Cortex of kidney (tissue), 1 donor: Measurements from ENCODE around the gene ARMH2.
"Not testable (repeated sequence)": the region's sequence is repeated elsewhere in the genome, so short reads cannot be mapped to it uniquely, and the experiment has no call there.

ENCODE experiments used
- DNase-seq: peaks from one replicate; lab custom pipeline; 2025; lab: John Stamatoyannopoulos, UW

The ARMH2 gene

DNA sequence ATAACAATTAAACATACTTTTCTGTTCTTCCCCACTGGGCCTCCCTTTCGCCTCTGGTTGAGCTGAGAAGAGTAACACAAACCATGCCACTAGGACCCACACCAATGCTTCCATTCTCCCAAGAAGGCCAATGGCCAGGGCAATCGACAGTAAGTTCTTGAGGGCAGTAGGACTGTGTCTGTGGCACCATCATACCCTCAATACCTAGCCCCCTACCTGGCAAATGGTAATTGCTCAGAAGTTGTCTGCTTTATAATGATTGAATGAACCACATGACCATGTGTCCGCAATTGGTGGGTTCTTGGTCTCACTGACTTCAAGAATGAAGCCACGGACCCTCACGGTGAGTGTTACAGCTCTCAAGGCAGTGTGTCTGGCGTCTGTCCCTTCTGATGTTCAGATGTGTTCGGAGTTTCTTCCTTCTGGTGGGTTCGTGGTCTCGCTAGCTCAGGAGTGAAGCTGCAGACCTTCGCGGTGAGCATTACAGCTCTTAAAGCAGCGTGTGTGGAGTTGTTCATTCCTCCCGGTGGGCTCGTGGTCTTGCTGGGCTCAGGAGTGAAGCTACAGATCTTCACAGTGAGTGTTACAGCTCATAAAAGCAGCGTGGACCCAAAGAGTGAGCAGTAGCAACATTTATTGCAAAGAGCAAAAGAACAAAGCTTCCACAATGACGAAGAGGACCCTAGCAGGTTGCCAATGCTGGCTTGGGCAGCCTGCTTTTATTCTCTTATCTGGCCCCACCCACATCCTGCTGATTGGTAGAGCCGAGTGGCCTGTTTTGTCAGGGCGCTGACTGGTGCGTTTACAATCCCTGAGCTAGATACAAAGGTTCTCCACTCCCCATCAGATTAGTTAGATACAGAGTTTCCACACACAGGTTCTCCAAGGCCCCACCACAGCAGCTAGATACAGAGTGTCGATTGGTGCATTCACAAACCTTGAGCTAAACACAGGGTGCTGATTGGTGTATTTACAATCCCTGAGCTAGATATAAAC lies 33.6 kb downstream of the ARMH2 start:
- DNase-seq: not testable (repeated sequence)

- DNase-seq: no peak
Measured at GRCh38 chr6:24763578-24763977, 35.1 kb downstream of the ARMH2 start.

GRCh38 chr6:24761851-24762250 lies 36.9 kb downstream of the ARMH2 start:
- DNase-seq: no peak

DNA sequence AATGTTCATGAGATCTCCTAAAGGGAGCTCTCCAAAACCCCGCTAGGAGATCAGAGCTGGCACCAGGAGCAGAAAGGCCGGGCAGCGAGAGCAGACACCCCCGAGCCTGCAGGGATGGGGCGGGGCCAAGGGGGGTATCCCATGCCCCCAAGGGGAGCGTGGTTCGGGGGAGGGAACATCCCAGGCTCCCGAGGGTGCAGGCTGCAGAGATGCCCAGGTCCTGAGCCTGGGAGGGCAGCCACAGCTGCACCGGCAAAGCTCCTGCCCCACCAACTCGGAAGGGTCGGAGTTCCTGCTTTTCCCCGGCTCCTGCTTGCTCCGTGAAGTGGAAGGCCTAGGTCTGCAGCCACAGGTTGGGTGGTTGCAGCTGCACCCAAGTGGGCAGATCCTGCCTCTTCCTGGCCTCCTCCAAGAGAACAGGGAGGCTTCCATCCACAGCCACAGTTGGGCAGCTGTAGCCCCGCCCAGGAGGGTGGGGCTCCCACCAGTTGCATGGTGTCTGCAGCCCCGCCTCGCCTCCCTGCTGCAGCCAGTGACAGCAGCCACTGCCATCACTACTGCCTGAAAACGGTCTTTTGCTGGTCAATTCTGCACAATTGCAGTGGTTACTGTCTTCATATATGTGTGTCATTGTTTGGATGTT lies 37.4 kb downstream of the ARMH2 start:
- DNase-seq: no peak

- DNase-seq: no peak
Measured at GRCh38 chr6:24760210-24760609, 38.5 kb downstream of the ARMH2 start.

DNA sequence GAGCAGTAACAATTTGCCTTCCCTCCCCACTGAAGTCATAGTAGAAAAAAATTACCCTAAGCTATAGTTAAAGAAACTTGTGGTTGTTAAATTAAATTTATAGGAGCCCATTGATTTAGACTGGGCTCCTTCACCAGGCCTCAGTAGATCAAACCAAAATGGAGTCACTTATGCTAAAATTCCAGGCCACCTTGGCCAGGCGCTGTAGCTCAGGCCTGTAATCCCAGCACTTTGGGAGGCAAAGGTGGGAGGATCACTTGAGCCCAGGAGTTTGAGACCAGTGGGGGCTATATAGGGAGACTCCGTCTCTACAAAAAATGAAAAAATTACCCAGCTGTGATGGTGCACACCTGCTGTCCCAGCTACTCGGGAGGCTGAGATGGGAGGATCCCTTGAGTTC lies 39.0 kb downstream of the ARMH2 start:
- DNase-seq: no peak

DNA sequence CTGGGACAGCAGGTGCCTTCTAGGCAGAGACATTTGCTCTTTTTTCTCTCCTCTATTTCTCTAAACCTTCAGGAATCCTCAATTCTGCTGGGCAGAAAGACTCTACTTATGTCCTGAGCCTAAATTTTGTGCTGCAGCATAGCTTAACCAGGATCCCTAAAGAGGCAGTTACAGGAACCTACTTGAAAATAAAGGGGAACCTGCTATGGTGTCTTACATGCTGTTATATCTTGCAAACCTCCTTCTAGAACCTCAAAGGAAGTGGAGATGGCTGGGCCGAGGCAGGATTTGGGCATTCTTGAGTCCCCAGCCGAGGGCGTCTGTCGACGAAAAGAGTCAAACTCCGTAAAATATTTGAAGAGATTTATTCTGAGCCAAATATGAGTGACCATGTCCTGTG lies 41.1 kb downstream of the ARMH2 start:
- DNase-seq: no peak

- DNase-seq: no peak
Measured at GRCh38 chr6:24755279-24755678, 43.4 kb downstream of the ARMH2 start.

- not testable (repeated sequence) for DNase-seq
Measured at GRCh38 chr6:24754378-24754777, 44.3 kb downstream of the ARMH2 start.

DNA sequence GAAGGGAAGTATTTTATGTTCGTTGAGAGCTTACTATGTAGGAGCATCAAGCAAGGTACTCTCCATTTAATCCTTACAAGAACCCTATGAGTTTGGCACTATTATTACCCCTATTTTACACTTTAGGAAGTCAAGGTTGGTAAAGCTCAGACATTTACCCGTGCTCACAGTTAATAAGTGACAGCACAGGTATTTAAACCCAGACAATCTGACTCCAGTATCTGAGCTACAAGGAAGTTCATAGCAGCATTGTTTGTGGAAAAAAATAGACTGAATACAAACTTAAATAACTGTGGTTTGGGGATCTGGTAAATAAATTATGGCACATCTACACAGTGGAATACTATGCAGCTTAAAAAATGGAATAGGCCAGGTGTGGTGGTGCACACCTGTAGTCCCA lies 45.2 kb downstream of the ARMH2 start:
- no peak for DNase-seq

DNA sequence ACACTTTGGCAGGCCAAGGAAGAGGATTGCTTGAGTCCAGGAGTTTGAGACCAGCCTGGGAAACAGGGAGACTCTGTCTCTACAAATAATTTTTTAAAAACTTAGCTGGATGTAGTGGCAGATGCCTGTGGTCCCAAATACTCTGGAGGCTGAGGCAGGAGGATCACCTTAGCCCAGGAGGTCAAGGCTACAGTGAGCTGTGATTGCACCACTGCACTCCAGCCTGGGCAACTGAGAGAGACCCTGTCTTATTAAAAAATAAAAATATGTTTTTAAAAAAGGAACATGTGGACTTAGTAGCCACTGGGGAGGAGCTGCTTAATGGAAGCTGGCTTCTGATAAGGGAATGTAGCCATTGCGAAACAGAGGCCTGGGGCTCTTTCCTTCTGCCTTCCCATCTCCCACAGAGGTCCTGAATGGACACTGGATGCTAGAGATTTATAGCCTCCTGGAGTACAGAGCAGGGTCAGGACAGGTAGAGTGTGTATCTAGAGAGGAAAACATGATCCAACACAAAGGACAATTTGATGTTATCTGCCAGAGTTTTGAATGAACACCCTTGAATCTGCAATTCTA lies 45.7 kb downstream of the ARMH2 start:
- no peak for DNase-seq

- no peak for DNase-seq
Measured at GRCh38 chr6:24752503-24752902, 46.2 kb downstream of the ARMH2 start.

DNA sequence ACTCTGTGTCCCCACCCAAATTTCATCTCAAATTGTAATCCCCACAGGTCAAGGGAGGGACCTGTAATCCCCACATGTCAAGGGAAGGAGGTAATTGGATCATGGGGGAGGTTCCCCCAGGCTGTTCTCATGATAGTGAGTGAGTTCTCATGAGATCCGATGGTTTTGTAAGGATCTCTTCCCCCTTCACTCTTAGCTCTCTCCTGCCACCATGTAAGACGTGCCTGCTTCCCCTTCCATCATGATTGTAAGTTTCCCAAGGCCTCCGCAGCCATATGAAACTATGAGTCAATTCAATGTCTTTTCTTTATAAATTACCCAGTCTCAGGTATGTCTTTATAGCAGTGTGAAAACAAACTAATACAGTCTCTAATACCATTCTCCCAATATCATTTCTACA lies 47.8 kb downstream of the ARMH2 start:
- not testable (repeated sequence) for DNase-seq

DNA sequence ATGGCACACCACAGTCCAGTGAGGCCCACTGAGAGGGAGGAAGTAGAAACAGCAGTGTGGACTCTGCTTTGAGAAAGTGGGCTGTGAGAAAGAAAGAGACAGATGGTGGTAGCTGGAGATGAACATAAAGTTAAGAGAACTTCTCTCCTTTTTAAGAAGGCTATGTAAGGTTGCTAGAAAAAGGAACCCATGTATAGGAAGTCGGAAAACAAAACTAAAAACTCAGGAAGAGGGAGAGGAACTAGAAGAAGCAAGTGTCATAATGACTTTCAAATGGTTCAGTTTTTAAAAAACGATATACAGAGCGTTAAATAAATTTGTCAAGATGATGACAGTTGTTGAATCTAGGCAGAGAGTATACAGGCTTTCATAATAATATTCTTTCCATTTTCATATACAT lies 49.4 kb downstream of the ARMH2 start:
- no peak for DNase-seq
